HepG2 (cell line): ENCODE data around the gene ADARB2. TPM values are rescaled to one million over a fixed set of nuclear protein-coding genes. Genes with fewer than 3 reads are reported as not detected.

Source experiments
- ATAC-seq: fragments of 200-7000 bp; cut with Tn5 transposase; 3 replicates; pipeline ENCODE4 v1.9.1; 2020; ENCODE audit warnings: mild to moderate bottlenecking, moderate library complexity
- BruUV-seq: library from RNA; stranded (reverse); fragments of 400-500 nt; replicated peaks from 2 replicates; lab custom pipeline; 2021; lab: Mats Ljungman, UMichigan
- CTCF ChIA-PET: fragments of 300-600 bp; formaldehyde crosslinking; extraction: SDS; loops from one replicate; lab custom pipeline; 2021; ENCODE audit warnings: low total read pairs, inconsistent platforms, low intra/inter-chr PET ratio; lab: Yijun Ruan, JAX
- POLR2A ChIA-PET: fragments of 350-600 bp; sonication (Branson Sonifier 250); formaldehyde crosslinking; loops from one replicate; lab custom pipeline; 2020; ENCODE audit warnings: antibody characterized with exemption, inconsistent platforms; lab: Yijun Ruan, JAX
- DNase-seq: peaks from one replicate; pipeline ENCODE4 v3.0.0-alpha.2; 2015; ENCODE audit warnings: low spot score
- FAIRE-seq: peaks from 3 replicates; lab custom pipeline; 2011; peaks lifted over from hg19 to GRCh38; lab: Jason Lieb, UNC
- H2AFZ ChIP-seq: one replicate; pipeline ENCODE4 v1.6.1; 2011; ENCODE audit warnings: low read length, inconsistent platforms
- H3K27ac ChIP-seq: fragments of 300-600 bp; 3 replicates; pipeline ENCODE4 v1.8.0; 2011; ENCODE audit warnings: mixed run types, mild to moderate bottlenecking, mixed read lengths, low read length, inconsistent platforms; ENCODE audit not compliant: insufficient read depth; ENCODE audit errors: extremely low read length
- H3K27me3 ChIP-seq, 2 experiments: fragments of 200-600 bp in 1 of 2; 2 replicates in 1 of 2; 3 replicates in 1 of 2; pipeline versions ENCODE4 v1.6.0 to v1.8.0; 2011; ENCODE audit warnings: low read length in 2 of 2, mild to moderate bottlenecking in 2 of 2, moderate library complexity in 2 of 2, inconsistent platforms in 1 of 2; ENCODE audit not compliant: insufficient read depth in 2 of 2, control insufficient read depth in 1 of 2
- H3K36me3 ChIP-seq, 2 experiments: fragments of 200-600 bp in 1 of 2; replicated peaks in 1 of 2; 2 replicates in 1 of 2; 3 replicates in 1 of 2; pipeline versions ENCODE4 v1.5.1 to v1.8.0; 2011; ENCODE audit warnings: low read length in 2 of 2, inconsistent platforms in 1 of 2; ENCODE audit not compliant: insufficient read depth in 2 of 2, control insufficient read depth in 1 of 2
- H3K4me1 ChIP-seq: 2 replicates; pipeline ENCODE4 v1.5.1; 2012; ENCODE audit warnings: low read length, inconsistent platforms; ENCODE audit not compliant: insufficient read depth
- H3K4me2 ChIP-seq: 2 replicates; pipeline ENCODE4 v1.6.0; 2011; ENCODE audit warnings: low read depth, low read length, inconsistent platforms
- H3K4me3 ChIP-seq, 3 experiments: fragments of 200-600 bp in 1 of 3; sonication (generic), shearing (Covaris generic) in 1 of 3; replicated peaks in 1 of 3; 2 replicates each; pipeline ENCODE4 v1.5.1; 2011 to 2016; ENCODE audit warnings: low read length in 3 of 3, inconsistent platforms in 2 of 3, low read depth in 2 of 3, mild to moderate bottlenecking in 2 of 3, control low read depth in 1 of 3, mixed read lengths in 1 of 3; ENCODE audit not compliant: insufficient read depth in 1 of 3
- H3K79me2 ChIP-seq: one replicate; pipeline ENCODE4 v1.6.1; 2011; ENCODE audit warnings: low read length, inconsistent platforms; ENCODE audit not compliant: insufficient read depth
- H3K9ac ChIP-seq: 2 replicates; pipeline ENCODE4 v1.6.0; 2011; ENCODE audit warnings: mild to moderate bottlenecking, low read depth, low read length, inconsistent platforms; ENCODE audit not compliant: insufficient read depth
- H3K9me3 ChIP-seq: 2 replicates; pipeline ENCODE4 v1.5.1; 2012; ENCODE audit warnings: mild to moderate bottlenecking, low read length
- H4K20me1 ChIP-seq: 2 replicates; pipeline ENCODE4 v1.6.0; 2011; ENCODE audit warnings: inconsistent platforms, mild to moderate bottlenecking, low read length, moderate library complexity; ENCODE audit not compliant: insufficient read depth
- PHF5A ChIP-seq: IDR thresholded peaks from one replicate; pipeline ENCODE4 v1.6.1; 2018; ENCODE audit warnings: low read depth, missing genetic modification reagents; ENCODE audit not compliant: unreplicated experiment
- REST ChIP-seq, 2 experiments: IDR thresholded peaks; 2 replicates each; pipeline ENCODE4 v1.6.1; 2011 to 2012; ENCODE audit warnings: low read length in 2 of 2, borderline replicate concordance in 1 of 2, low read depth in 1 of 2, mild to moderate bottlenecking in 1 of 2, moderate library complexity in 1 of 2
- RFX5 ChIP-seq: IDR thresholded peaks from 2 replicates; pipeline ENCODE4 v1.6.1; 2011; ENCODE audit warnings: low read depth, low read length, improper control_type of control experiment
- TBP ChIP-seq: sonication (generic); formaldehyde crosslinking; IDR thresholded peaks from 2 replicates; pipeline ENCODE4 v1.5.0; 2020; ENCODE audit warnings: missing genetic modification reagents
- TRIM24 ChIP-seq: sonication (generic); formaldehyde crosslinking; IDR thresholded peaks from 2 replicates; pipeline ENCODE4 v1.8.0; 2022; ENCODE audit warnings: mild to moderate bottlenecking, missing genetic modification reagents
- ZFYVE20 ChIP-seq: sonication (generic); formaldehyde crosslinking; IDR thresholded peaks from 2 replicates; pipeline ENCODE4 v1.8.0; 2023; ENCODE audit warnings: low read depth, mild to moderate bottlenecking, moderate library complexity, missing genetic modification reagents, borderline replicate concordance
- ZNF567 ChIP-seq: sonication (generic); formaldehyde crosslinking; IDR thresholded peaks from 2 replicates; pipeline ENCODE4 v1.8.1; 2023; ENCODE audit warnings: mild to moderate bottlenecking, missing genetic modification reagents, borderline replicate concordance
- ZNF749 ChIP-seq: sonication (generic); formaldehyde crosslinking; IDR thresholded peaks from 2 replicates; pipeline ENCODE4 v1.8.0; 2022; ENCODE audit warnings: mild to moderate bottlenecking, missing genetic modification reagents, moderate library complexity, borderline replicate concordance
- ZNF772 ChIP-seq: sonication (generic); formaldehyde crosslinking; IDR thresholded peaks from 2 replicates; pipeline ENCODE4 v1.5.0; 2020; ENCODE audit warnings: mild to moderate bottlenecking, missing genetic modification reagents
- WGBS: methylation state at CpG from one replicate; pipeline ENCODE4 v1.1.6; 2017; ENCODE audit warnings: low lambda C conversion rate; 5-methylcytosine and 5-hydroxymethylcytosine counted together
- in situ Hi-C: cut with HindIII; loops from 2 replicates; pipeline ENCODE4 v1.10.0; 2017; ENCODE audit warnings: low pct_unique_long_range_greater_than_20kb; ENCODE audit not compliant: extremely low pct_ligation_motif_present
- intact Hi-C: fragments of 100-400 bp; cut with micrococcal nuclease; formaldehyde crosslinking; loops from one replicate; pipeline ENCODE4 v1.10.0; 2022; ENCODE audit not compliant: unreplicated experiment
- polyA plus RNA-seq, 8 experiments: library from polyadenylated mRNA; depleted of rRNA in 3 of 8; stranded (reverse) in 7 of 8; unstranded in 1 of 8; fragments of >200 nt; fragmentation: Illumina TruSeq in 4 of 8; extraction: Trizol in 4 of 8; gene quantifications; 2 replicates each; pipeline versions ENCODE4 v1.2.1 to v1.2.3, GENCODE V29; 2011 to 2016; ENCODE audit warnings: low read depth in 4 of 8, missing spikeins in 1 of 8, mixed read lengths in 1 of 8; ENCODE audit not compliant: insufficient read depth in 1 of 8
- total RNA-seq, 5 experiments: library from RNA; depleted of rRNA; stranded (reverse); fragments of >200 nt; fragmentation: Illumina TruSeq; extraction: Trizol; gene quantifications; 2 replicates each; pipeline ENCODE4 v1.2.3, GENCODE V29; 2016; ENCODE audit warnings: low read depth in 1 of 5
- TF ChIP-seq, protein P1 (sequence below): sonication (generic); formaldehyde crosslinking; conservative IDR thresholded peaks from 2 replicates; pipeline ENCODE4 v1.4.0; 2020; ENCODE audit warnings: mild to moderate bottlenecking, missing genetic modification reagents, moderate library complexity
- TF ChIP-seq, protein P2 (sequence below): sonication (generic); formaldehyde crosslinking; IDR thresholded peaks from 2 replicates; pipeline ENCODE4 v1.4.0; 2020; ENCODE audit warnings: missing genetic modification reagents
- TF ChIP-seq, protein P3 (sequence below): fragments of 450-650 bp; IDR thresholded peaks from 2 replicates; pipeline ENCODE4 v1.6.1; 2017
- TF ChIP-seq, protein P4 (sequence below): sonication (generic); formaldehyde crosslinking; IDR thresholded peaks from 2 replicates; pipeline ENCODE4 v1.4.0; 2020; ENCODE audit warnings: missing genetic modification reagents

ADARB2 gene
- total and polyA plus RNA-seq, 2 of the 13 experiments (the other 11 are each of a cell fraction or from before 2014, with no cell fraction given), result not detected

GRCh38 chr10:1264001-1264400 lies 473.3 kb downstream of the ADARB2 start (continued):
- TF ChIP-seq REST (IDR thresholded peaks at IDR 0.05; ENCODE audit: borderline replicate concordance in 1 of 2, low read depth in 1 of 2, low read length in 2 of 2), result no peak

DNA sequence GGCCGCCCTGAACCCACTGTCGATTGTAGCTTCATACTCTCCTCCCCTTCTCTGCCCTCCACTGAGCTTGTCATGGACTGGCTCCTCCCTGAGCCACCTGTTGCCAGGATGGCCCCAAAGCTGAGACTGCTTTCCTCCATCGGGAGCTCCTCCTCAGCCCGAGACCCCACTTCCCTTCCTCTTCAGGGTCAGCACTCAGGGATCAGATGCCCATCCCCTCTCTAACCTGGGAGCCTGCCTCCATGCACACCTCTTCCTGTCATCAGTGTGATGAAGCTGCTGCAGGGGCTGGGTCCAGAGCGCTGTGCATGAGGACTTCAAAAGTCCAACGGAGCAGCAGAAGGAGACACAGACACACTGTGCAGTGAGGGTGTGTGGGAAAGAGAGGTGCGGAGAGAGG lies 480.1 kb downstream of the ADARB2 start:
- POLR2A ChIA-PET, result no interaction called here
- Histone ChIP-seq H3K9ac (no peak overlapping the region), H3K27ac (no peak overlapping the region), H3K4me1 (no peaks in the 10 kb centered on the region), H3K79me2 (no peaks in the 10 kb centered on the region), H3K36me3 (no peaks in the 10 kb centered on the region), H3K9me3 (no peaks in the 10 kb centered on the region), H2AFZ (no peak overlapping the region), H3K27me3 (peaks cover 2% of the 10 kb centered on the region in 2 experiments; a peak in 2 of 5 replicates), H3K4me3 (no peak overlapping the region), H3K4me2 (no peak overlapping the region), H4K20me1 (no peaks in the 10 kb centered on the region)
- in situ Hi-C loops (no loop called here), intact Hi-C loops (no loop called here)
- FAIRE-seq, result no peak
- no peak for ATAC-seq
- CTCF ChIA-PET, result no interaction called here
- no TSS peak for BruUV-seq
- WGBS, result 20% methylated on average over 7 of the region's 7 CpGs
- no peak for DNase-seq
- TF ChIP-seq, protein P1, sequence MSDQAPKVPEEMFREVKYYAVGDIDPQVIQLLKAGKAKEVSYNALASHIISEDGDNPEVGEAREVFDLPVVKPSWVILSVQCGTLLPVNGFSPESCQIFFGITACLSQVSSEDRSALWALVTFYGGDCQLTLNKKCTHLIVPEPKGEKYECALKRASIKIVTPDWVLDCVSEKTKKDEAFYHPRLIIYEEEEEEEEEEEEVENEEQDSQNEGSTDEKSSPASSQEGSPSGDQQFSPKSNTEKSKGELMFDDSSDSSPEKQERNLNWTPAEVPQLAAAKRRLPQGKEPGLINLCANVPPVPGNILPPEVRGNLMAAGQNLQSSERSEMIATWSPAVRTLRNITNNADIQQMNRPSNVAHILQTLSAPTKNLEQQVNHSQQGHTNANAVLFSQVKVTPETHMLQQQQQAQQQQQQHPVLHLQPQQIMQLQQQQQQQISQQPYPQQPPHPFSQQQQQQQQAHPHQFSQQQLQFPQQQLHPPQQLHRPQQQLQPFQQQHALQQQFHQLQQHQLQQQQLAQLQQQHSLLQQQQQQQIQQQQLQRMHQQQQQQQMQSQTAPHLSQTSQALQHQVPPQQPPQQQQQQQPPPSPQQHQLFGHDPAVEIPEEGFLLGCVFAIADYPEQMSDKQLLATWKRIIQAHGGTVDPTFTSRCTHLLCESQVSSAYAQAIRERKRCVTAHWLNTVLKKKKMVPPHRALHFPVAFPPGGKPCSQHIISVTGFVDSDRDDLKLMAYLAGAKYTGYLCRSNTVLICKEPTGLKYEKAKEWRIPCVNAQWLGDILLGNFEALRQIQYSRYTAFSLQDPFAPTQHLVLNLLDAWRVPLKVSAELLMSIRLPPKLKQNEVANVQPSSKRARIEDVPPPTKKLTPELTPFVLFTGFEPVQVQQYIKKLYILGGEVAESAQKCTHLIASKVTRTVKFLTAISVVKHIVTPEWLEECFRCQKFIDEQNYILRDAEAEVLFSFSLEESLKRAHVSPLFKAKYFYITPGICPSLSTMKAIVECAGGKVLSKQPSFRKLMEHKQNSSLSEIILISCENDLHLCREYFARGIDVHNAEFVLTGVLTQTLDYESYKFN, result no peak
- TF ChIP-seq PHF5A (CRISPR knock-in tag), result no peak
- no peak for TF ChIP-seq ZNF749 (CRISPR knock-in tag)
- TF ChIP-seq TBP (CRISPR knock-in tag), result no peak
- TF ChIP-seq ZNF772 (CRISPR knock-in tag), result no peak
- TF ChIP-seq, protein P2, sequence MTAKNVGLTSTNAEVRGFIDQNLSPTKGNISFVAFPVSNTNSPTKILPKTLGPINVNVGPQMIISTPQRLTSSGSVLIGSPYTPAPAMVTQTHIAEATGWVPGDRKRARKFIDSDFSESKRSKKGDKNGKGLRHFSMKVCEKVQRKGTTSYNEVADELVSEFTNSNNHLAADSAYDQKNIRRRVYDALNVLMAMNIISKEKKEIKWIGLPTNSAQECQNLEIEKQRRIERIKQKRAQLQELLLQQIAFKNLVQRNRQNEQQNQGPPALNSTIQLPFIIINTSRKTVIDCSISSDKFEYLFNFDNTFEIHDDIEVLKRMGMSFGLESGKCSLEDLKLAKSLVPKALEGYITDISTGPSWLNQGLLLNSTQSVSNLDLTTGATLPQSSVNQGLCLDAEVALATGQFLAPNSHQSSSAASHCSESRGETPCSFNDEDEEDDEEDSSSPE (CRISPR knock-in tag), result no peak
- TF ChIP-seq, protein P3, sequence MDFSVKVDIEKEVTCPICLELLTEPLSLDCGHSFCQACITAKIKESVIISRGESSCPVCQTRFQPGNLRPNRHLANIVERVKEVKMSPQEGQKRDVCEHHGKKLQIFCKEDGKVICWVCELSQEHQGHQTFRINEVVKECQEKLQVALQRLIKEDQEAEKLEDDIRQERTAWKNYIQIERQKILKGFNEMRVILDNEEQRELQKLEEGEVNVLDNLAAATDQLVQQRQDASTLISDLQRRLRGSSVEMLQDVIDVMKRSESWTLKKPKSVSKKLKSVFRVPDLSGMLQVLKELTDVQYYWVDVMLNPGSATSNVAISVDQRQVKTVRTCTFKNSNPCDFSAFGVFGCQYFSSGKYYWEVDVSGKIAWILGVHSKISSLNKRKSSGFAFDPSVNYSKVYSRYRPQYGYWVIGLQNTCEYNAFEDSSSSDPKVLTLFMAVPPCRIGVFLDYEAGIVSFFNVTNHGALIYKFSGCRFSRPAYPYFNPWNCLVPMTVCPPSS, result no peak
- TF ChIP-seq TRIM24, result no peak
- TF ChIP-seq ZNF567, result no peak
- TF ChIP-seq, protein P4, sequence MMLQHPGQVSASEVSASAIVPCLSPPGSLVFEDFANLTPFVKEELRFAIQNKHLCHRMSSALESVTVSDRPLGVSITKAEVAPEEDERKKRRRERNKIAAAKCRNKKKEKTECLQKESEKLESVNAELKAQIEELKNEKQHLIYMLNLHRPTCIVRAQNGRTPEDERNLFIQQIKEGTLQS (CRISPR knock-in tag), result no peak
- TF ChIP-seq RFX5, result no peak
- TF ChIP-seq ZFYVE20 (CRISPR knock-in tag), result no peak
